ENCODE data around the gene BSPRY. TPM values are rescaled to one million over a fixed set of nuclear protein-coding genes. Genes with fewer than 3 reads are reported as not detected.

Gene BSPRY
- total RNA-seq, 1 experiment from 2014 or later: 6.4 TPM

DNA sequence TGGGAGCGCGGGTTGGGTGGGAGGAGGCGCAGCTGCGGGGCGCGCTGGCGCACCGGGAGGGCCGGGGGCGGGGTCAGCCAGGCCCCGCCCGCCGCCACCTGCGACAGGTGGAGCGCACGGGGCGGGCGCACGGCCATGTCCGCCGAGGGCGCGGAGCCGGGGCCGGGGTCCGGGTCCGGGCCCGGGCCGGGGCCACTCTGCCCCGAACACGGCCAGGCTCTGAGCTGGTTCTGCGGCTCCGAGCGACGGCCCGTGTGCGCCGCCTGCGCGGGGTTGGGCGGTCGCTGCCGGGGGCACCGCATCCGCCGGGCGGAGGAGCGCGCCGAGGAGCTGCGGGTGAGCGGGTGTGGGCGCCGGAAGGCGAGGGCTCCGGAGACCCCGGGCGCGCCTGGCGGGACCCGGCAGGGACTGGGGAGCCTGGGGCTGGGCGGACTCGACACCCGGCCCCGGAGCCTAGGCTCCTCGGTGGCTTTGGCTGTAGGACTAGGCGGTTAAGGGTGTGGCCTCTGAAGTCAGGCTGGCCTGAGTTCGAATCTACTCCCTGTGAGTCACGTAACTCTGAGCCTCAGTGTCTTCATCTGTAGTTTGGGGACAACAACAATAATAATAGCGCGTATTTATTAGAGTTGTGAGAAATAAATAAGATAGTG, at the start of gene BSPRY (continued):
- TF ChIP-seq, protein P1, sequence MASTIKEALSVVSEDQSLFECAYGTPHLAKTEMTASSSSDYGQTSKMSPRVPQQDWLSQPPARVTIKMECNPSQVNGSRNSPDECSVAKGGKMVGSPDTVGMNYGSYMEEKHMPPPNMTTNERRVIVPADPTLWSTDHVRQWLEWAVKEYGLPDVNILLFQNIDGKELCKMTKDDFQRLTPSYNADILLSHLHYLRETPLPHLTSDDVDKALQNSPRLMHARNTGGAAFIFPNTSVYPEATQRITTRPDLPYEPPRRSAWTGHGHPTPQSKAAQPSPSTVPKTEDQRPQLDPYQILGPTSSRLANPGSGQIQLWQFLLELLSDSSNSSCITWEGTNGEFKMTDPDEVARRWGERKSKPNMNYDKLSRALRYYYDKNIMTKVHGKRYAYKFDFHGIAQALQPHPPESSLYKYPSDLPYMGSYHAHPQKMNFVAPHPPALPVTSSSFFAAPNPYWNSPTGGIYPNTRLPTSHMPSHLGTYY (CRISPR knock-in tag; IDR thresholded peaks at IDR 0.05): no peak
- TF ChIP-seq, protein P2, sequence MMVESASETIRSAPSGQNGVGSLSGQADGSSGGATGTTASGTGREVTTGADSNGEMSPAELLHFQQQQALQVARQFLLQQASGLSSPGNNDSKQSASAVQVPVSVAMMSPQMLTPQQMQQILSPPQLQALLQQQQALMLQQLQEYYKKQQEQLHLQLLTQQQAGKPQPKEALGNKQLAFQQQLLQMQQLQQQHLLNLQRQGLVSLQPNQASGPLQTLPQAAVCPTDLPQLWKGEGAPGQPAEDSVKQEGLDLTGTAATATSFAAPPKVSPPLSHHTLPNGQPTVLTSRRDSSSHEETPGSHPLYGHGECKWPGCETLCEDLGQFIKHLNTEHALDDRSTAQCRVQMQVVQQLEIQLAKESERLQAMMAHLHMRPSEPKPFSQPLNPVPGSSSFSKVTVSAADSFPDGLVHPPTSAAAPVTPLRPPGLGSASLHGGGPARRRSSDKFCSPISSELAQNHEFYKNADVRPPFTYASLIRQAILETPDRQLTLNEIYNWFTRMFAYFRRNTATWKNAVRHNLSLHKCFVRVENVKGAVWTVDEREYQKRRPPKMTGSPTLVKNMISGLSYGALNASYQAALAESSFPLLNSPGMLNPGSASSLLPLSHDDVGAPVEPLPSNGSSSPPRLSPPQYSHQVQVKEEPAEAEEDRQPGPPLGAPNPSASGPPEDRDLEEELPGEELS (CRISPR knock-in tag; IDR thresholded peaks at IDR 0.05): peak; percentile 46; the same call in 1 of the 2 replicates
- TF ChIP-seq ZNF138 (CRISPR knock-in tag; conservative IDR thresholded peaks at IDR 0.05) (no peak), NFE2L1 (CRISPR knock-in tag; IDR thresholded peaks at IDR 0.05) (no peak), NR3C1 (CRISPR knock-in tag; conservative IDR thresholded peaks at IDR 0.05; ENCODE audit: low read depth) (no peak), ZNF232 (CRISPR knock-in tag; IDR thresholded peaks at IDR 0.05) (no peak), ZNF416 (CRISPR knock-in tag; IDR thresholded peaks at IDR 0.05) (peak; percentile 78; the same call in 1 of the 2 replicates), CREB1 (CRISPR knock-in tag; IDR thresholded peaks at IDR 0.05) (no peak)
- TF ChIP-seq, protein P3, sequence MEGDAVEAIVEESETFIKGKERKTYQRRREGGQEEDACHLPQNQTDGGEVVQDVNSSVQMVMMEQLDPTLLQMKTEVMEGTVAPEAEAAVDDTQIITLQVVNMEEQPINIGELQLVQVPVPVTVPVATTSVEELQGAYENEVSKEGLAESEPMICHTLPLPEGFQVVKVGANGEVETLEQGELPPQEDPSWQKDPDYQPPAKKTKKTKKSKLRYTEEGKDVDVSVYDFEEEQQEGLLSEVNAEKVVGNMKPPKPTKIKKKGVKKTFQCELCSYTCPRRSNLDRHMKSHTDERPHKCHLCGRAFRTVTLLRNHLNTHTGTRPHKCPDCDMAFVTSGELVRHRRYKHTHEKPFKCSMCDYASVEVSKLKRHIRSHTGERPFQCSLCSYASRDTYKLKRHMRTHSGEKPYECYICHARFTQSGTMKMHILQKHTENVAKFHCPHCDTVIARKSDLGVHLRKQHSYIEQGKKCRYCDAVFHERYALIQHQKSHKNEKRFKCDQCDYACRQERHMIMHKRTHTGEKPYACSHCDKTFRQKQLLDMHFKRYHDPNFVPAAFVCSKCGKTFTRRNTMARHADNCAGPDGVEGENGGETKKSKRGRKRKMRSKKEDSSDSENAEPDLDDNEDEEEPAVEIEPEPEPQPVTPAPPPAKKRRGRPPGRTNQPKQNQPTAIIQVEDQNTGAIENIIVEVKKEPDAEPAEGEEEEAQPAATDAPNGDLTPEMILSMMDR (IDR thresholded peaks at IDR 0.05): no peak
- TF ChIP-seq, protein P4, sequence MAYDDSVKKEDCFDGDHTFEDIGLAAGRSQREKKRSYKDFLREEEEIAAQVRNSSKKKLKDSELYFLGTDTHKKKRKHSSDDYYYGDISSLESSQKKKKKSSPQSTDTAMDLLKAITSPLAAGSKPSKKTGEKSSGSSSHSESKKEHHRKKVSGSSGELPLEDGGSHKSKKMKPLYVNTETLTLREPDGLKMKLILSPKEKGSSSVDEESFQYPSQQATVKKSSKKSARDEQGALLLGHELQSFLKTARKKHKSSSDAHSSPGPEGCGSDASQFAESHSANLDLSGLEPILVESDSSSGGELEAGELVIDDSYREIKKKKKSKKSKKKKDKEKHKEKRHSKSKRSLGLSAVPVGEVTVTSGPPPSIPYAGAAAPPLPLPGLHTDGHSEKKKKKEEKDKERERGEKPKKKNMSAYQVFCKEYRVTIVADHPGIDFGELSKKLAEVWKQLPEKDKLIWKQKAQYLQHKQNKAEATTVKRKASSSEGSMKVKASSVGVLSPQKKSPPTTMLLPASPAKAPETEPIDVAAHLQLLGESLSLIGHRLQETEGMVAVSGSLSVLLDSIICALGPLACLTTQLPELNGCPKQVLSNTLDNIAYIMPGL (CRISPR knock-in tag; IDR thresholded peaks at IDR 0.05): 0 out of 2 replicates have a peak, but pooled peaks have one; percentile 59
- TF ChIP-seq, protein P5, sequence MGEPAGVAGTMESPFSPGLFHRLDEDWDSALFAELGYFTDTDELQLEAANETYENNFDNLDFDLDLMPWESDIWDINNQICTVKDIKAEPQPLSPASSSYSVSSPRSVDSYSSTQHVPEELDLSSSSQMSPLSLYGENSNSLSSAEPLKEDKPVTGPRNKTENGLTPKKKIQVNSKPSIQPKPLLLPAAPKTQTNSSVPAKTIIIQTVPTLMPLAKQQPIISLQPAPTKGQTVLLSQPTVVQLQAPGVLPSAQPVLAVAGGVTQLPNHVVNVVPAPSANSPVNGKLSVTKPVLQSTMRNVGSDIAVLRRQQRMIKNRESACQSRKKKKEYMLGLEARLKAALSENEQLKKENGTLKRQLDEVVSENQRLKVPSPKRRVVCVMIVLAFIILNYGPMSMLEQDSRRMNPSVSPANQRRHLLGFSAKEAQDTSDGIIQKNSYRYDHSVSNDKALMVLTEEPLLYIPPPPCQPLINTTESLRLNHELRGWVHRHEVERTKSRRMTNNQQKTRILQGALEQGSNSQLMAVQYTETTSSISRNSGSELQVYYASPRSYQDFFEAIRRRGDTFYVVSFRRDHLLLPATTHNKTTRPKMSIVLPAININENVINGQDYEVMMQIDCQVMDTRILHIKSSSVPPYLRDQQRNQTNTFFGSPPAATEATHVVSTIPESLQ (CRISPR knock-in tag; IDR thresholded peaks at IDR 0.05): no peak
- TF ChIP-seq, protein P6, sequence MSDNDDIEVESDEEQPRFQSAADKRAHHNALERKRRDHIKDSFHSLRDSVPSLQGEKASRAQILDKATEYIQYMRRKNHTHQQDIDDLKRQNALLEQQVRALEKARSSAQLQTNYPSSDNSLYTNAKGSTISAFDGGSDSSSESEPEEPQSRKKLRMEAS (CRISPR knock-in tag; IDR thresholded peaks at IDR 0.05): no peak

DNA sequence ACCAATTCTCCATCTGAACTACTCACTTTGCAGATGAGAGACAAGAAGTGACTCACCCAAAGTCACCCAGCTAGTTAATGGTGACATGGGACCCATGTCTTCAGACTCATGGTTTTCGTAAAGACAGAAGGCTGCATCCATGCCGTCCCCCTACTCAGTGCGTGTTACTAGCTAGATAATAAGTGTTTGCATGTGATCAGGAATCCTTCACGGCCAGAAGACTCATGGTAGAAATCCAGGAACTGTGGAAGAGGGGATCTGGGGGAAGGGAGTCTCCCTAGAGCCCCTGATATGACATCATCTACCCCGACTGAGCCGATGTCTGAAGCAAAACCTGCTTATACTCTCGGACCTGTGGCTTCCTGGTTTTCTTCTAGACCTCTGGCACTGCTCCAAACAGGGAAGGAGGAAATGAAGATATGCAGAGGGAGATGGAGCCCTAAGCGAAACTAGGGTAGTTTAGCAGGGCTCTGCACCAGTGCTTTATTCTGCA, 49.5 kb upstream of the BSPRY start:
- Mint-ChIP-seq H3K9me3 (no peaks in the 10 kb centered on the region), H3K27ac (no peak overlapping the region), H3K27me3 (ENCODE audit: low read depth) (no peaks in the 10 kb centered on the region), H3K36me3 (no peaks in the 10 kb centered on the region), H3K4me1 (peaks cover 5% of the 10 kb centered on the region; the same call in 1 of the 2 replicates), H3K4me3 (no peak overlapping the region)
- DNase-seq (ENCODE audit: low spot score) (no peak), ATAC-seq (no peak)
- CTCF ChIA-PET: interaction anchor here (1.1 to 1.3 kb wide), 2 partner anchors 101 to 358 kb away, joined by 3 to 4 read pairs; partner anchors contain the start of gene ALAD
- POLR2A ChIA-PET: no interaction called here
- no peak for TF ChIP-seq ZNF423 (CRISPR knock-in tag; IDR thresholded peaks at IDR 0.05)
- TF ChIP-seq, protein P7, sequence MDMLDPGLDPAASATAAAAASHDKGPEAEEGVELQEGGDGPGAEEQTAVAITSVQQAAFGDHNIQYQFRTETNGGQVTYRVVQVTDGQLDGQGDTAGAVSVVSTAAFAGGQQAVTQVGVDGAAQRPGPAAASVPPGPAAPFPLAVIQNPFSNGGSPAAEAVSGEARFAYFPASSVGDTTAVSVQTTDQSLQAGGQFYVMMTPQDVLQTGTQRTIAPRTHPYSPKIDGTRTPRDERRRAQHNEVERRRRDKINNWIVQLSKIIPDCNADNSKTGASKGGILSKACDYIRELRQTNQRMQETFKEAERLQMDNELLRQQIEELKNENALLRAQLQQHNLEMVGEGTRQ (CRISPR knock-in tag; IDR thresholded peaks at IDR 0.05): no peak
- TF ChIP-seq NR1H2 (CRISPR knock-in tag; IDR thresholded peaks at IDR 0.05): no peak
- no peak for TF ChIP-seq SMAD3 (CRISPR knock-in tag; IDR thresholded peaks at IDR 0.05; ENCODE audit: borderline replicate concordance)

All from WTC11 (cell line).